Measurements from ENCODE around the gene TMEM212.

GRCh38 chr3:171821778-171822358, 21.3 kb upstream of the TMEM212 start:
- TF ChIP-seq POLR2A (IDR thresholded peaks at IDR 0.05): no peak
- TF ChIP-seq CTCF (IDR thresholded peaks at IDR 0.05): no peak
